ENCODE measurements around the gene JAKMIP2. TPM values are rescaled to one million over a fixed set of nuclear protein-coding genes. Genes with fewer than 3 reads are reported as not detected.

Gene JAKMIP2
- total RNA-seq, 1 donor from 2014 or later: 35.6 TPM

DNA sequence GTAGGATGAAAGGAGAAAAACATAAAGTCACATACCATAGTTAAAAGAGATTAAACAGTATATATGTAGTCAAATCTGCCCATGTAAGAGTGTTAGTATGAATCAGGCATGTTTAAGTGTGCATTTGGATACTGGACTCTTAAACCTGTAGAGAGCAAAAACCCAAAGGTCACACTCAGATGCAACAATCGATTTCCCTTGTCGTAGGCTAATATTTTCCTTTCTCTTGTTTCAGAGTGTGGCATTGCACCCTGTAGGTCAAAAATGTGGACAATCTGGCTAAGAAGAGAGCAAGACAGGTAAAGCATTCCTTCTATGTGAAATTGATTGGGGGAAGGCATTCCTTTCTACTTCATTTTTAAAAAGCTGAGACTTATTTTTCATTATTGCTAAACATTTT lies 8.9 kb downstream of the JAKMIP2 start:
- TF ChIP-seq, protein P1, sequence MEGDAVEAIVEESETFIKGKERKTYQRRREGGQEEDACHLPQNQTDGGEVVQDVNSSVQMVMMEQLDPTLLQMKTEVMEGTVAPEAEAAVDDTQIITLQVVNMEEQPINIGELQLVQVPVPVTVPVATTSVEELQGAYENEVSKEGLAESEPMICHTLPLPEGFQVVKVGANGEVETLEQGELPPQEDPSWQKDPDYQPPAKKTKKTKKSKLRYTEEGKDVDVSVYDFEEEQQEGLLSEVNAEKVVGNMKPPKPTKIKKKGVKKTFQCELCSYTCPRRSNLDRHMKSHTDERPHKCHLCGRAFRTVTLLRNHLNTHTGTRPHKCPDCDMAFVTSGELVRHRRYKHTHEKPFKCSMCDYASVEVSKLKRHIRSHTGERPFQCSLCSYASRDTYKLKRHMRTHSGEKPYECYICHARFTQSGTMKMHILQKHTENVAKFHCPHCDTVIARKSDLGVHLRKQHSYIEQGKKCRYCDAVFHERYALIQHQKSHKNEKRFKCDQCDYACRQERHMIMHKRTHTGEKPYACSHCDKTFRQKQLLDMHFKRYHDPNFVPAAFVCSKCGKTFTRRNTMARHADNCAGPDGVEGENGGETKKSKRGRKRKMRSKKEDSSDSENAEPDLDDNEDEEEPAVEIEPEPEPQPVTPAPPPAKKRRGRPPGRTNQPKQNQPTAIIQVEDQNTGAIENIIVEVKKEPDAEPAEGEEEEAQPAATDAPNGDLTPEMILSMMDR (conservative IDR thresholded peaks at IDR 0.05): no peak
- no peak overlapping the region for H3K27ac Mint-ChIP-seq (ENCODE audit: unreplicated experiment)
- no peak for DNase-seq (ENCODE audit: low read depth, low spot score)
- H3K4me1 Mint-ChIP-seq: peaks cover 11% of the 10 kb centered on the region
- no peaks in the 10 kb centered on the region for H3K27me3 Mint-ChIP-seq (ENCODE audit: low read depth)
- peaks cover 13% of the 10 kb centered on the region for H3K36me3 Mint-ChIP-seq (ENCODE audit: low read depth)
- peaks cover 3% of the 10 kb centered on the region for H3K9me3 Mint-ChIP-seq
- no peak overlapping the region for H3K4me3 Mint-ChIP-seq

DNA sequence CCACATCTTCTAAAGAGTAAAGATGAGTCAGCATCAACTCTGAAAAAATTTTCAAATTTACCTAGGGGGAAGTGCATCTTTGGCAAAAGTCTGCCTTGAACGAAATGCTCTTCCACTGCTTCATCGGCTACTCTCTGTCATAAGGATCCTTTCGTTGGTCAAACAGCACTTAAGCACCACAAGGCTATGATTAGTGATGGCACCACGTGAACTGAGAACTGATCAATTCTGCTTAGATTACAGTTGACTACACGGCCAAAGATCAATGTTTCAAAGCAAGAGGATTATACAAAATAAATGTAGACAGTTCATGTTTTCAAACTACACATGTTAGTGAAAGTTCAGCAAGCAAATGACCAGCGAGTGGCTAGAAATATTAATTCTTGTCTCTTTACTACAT lies 9.4 kb downstream of the JAKMIP2 start:
- TF ChIP-seq, protein P1 (conservative IDR thresholded peaks at IDR 0.05): no peak
- Mint-ChIP-seq H3K4me3 (no peak overlapping the region), H3K36me3 (ENCODE audit: low read depth) (peaks cover 13% of the 10 kb centered on the region), H3K27me3 (ENCODE audit: low read depth) (no peaks in the 10 kb centered on the region), H3K9me3 (peaks cover 3% of the 10 kb centered on the region), H3K27ac (ENCODE audit: unreplicated experiment) (no peak overlapping the region), H3K4me1 (peaks cover 11% of the 10 kb centered on the region)
- DNase-seq (ENCODE audit: low read depth, low spot score): no peak

- Mint-ChIP-seq H3K4me3 (no peak overlapping the region), H3K27me3 (ENCODE audit: low read depth) (no peaks in the 10 kb centered on the region), H3K27ac (ENCODE audit: unreplicated experiment) (no peak overlapping the region), H3K36me3 (ENCODE audit: low read depth) (peaks cover 6% of the 10 kb centered on the region), H3K4me1 (peaks cover 25% of the 10 kb centered on the region), H3K9me3 (peaks cover 2% of the 10 kb centered on the region)
- DNase-seq (ENCODE audit: low read depth, low spot score): no peak
- TF ChIP-seq, protein P1 (conservative IDR thresholded peaks at IDR 0.05): no peak
Observed at GRCh38 chr5:147767048-147767447, 15.5 kb downstream of the JAKMIP2 start.

GRCh38 chr5:147763791-147764525 lies 18.6 kb downstream of the JAKMIP2 start:
- peaks cover 18% of the 10 kb centered on the region for H3K4me1 Mint-ChIP-seq
- H3K36me3 Mint-ChIP-seq (ENCODE audit: low read depth): peaks cover 6% of the 10 kb centered on the region
- H3K4me3 Mint-ChIP-seq: no peak overlapping the region
- no peak for DNase-seq (ENCODE audit: low read depth, low spot score)
- TF ChIP-seq, protein P1 (conservative IDR thresholded peaks at IDR 0.05): no peak
- no peak overlapping the region for H3K27ac Mint-ChIP-seq (ENCODE audit: unreplicated experiment)
- H3K9me3 Mint-ChIP-seq: peaks cover 2% of the 10 kb centered on the region
- H3K27me3 Mint-ChIP-seq (ENCODE audit: low read depth): no peaks in the 10 kb centered on the region

GRCh38 chr5:147760086-147760875 lies 22.2 kb downstream of the JAKMIP2 start:
- Mint-ChIP-seq H3K27me3 (ENCODE audit: low read depth) (no peaks in the 10 kb centered on the region), H3K4me3 (no peak overlapping the region)
- TF ChIP-seq, protein P1 (conservative IDR thresholded peaks at IDR 0.05): no peak

More at GRCh38 chr5:147760086-147760875, 22.2 kb downstream of the JAKMIP2 start:
- Mint-ChIP-seq H3K4me1 (peaks cover 12% of the 10 kb centered on the region), H3K27ac (ENCODE audit: unreplicated experiment) (no peak overlapping the region), H3K9me3 (peaks cover 2% of the 10 kb centered on the region), H3K36me3 (ENCODE audit: low read depth) (peaks cover 8% of the 10 kb centered on the region)
- DNase-seq (ENCODE audit: low read depth, low spot score): no peak

All from neural crest cell (in vitro differentiated cells).